ENCODE results near the gene ZNF618.

The ZNF618 gene

DNA sequence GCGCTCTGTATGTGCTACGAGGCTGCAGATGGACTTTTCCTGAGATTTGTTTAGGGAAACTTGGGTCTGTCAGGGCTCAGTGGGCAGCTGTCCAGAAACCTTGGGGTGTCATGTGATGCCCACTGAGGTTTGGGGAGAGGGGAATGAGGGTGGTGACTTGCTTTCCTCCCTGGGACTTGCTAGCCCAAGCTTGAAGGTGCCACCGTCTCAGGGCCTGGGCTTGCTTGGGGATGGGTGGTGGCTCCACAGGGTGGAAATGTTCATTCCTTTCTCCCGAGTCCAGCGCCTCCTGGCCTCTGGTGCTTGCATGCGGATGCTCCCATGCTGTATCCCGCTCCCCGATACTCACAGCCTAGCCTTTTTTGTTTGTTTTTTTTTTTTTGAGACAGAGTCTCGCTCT is 33.3 kb downstream of the ZNF618 start:
- no peak overlapping the region for H3K4me3 ChIP-seq (ENCODE audit: control insufficient read depth in 1 of 7, extremely low read depth in 1 of 7, insufficient read depth in 4 of 7, low read depth in 2 of 7, low read length in 6 of 7)
- H3K9me3 ChIP-seq (ENCODE audit: control extremely low read depth in 1 of 5, control insufficient read depth in 4 of 5, insufficient read depth in 2 of 5, low read depth in 1 of 5, low read length in 4 of 5): peaks cover 0 to 4% (median 2%) of the 10 kb centered on the region in 5 experiments
- no peak overlapping the region for H3K27ac ChIP-seq (ENCODE audit: insufficient read depth in 1 of 2, low read depth in 1 of 2, low read length in 2 of 2, poor library complexity in 1 of 2, severe bottlenecking in 2 of 2)
- no peaks in the 10 kb centered on the region for H3K36me3 ChIP-seq (ENCODE audit: control insufficient read depth in 4 of 4, insufficient read depth in 4 of 4, low read length in 3 of 4)
- ChIA-PET CTCF (no interaction called here), POLR2A (interaction anchor here (0.6 kb wide), 1 partner anchor 10 kb away, joined by 3 read pairs; no protein-coding TSS in a partner anchor)
- no peak for DNase-seq
- H3K27me3 ChIP-seq (replicated peaks in 2 of 5; ENCODE audit: control insufficient read depth in 4 of 5, insufficient read depth in 5 of 5, low read length in 4 of 5): no peaks in the 10 kb centered on the region
- H3K4me1 ChIP-seq (ENCODE audit: control extremely low read depth in 1 of 4, control insufficient read depth in 4 of 4, insufficient read depth in 4 of 4, low read length in 3 of 4): no peaks in the 10 kb centered on the region
- WGBS (ENCODE audit: insufficient coverage): 91% methylated on average over 7 of the region's 9 CpGs

DNA sequence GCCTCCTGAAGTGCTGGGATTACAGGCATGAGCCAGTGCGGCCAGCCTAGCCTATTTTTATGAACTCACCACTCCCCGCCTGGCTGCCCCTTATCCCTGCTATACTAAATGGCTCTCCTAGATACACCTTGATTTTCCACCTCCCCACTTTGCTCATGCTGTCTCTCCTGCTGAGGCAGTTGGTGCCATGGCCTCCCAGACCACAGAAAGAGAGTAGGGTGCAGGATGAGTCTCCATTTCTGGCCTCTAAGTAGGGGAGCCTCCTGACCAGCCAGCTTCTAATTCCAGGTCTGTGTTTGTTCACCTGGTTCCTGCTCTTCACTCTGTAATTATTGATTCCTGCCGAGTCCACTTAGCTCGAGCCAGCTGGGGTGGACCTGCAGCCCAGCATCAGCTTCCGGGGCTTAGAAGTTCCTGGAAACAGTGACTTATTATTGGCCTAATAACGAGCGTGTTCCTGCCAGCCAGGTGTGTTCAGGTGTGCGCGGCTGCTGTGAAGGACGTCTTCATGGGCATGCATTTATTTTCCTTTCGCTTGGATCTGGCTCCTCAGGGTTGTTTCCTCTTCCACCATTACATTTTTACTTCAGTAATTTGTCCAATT is 34.0 kb downstream of the ZNF618 start:
- H3K4me3 ChIP-seq (ENCODE audit: control insufficient read depth in 1 of 7, extremely low read depth in 1 of 7, insufficient read depth in 4 of 7, low read depth in 2 of 7, low read length in 6 of 7): no peak overlapping the region
- CTCF ChIA-PET: no interaction called here
- no peak overlapping the region for H3K27ac ChIP-seq (ENCODE audit: insufficient read depth in 1 of 2, low read depth in 1 of 2, low read length in 2 of 2, poor library complexity in 1 of 2, severe bottlenecking in 2 of 2)
- no peaks in the 10 kb centered on the region for H3K36me3 ChIP-seq (ENCODE audit: control insufficient read depth in 4 of 4, insufficient read depth in 4 of 4, low read length in 3 of 4)
- H3K4me1 ChIP-seq (ENCODE audit: control extremely low read depth in 1 of 4, control insufficient read depth in 4 of 4, insufficient read depth in 4 of 4, low read length in 3 of 4): no peaks in the 10 kb centered on the region
- H3K9me3 ChIP-seq (ENCODE audit: control extremely low read depth in 1 of 5, control insufficient read depth in 4 of 5, insufficient read depth in 2 of 5, low read depth in 1 of 5, low read length in 4 of 5): no peaks in the 10 kb centered on the region
- WGBS (ENCODE audit: insufficient coverage): 97% methylated on average over 11 of the region's 11 CpGs
- POLR2A ChIA-PET: no interaction called here
- no peaks in the 10 kb centered on the region for H3K27me3 ChIP-seq (replicated peaks in 2 of 5; ENCODE audit: control insufficient read depth in 4 of 5, insufficient read depth in 5 of 5, low read length in 4 of 5)
- DNase-seq: no peak

DNA sequence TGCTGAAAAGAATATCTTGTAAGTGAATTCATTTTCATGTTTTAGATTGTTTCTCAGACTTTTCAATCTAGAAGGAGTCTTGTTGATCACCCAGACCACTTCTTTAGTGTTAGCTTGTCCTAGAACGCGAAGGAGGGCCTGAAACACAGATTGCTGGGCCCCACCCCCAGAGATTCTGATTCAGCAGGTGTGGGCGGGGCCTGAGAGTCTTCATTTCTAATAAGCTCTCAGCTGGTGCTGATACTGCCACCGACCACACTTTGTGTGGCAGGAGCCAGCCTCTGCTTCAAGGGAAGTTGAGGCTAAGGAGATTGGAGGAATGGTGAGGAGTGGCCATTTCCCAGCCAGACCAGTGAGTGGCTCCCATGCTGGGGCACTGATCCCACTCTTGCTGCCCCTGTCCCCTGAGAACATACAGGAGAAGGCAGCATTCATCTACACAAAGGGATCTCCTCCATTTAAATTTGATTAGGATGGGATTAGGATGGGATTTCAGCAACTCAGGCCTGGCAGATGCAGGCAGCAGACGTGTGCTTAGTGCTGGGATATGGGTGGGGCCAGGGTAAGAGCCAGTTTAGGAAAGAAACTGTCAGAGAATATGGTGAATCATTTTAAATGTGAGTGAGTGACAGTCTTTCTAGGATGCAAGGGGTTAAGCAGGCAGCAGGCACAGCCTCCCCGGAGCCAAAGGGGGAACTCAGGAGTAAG is 35.9 kb downstream of the ZNF618 start:
- DNase-seq: no peak
- H3K4me3 ChIP-seq (ENCODE audit: control insufficient read depth in 1 of 7, extremely low read depth in 1 of 7, insufficient read depth in 4 of 7, low read depth in 2 of 7, low read length in 6 of 7): no peak overlapping the region
- ChIA-PET CTCF (no interaction called here), POLR2A (no interaction called here)
- H3K36me3 ChIP-seq (ENCODE audit: control insufficient read depth in 4 of 4, insufficient read depth in 4 of 4, low read length in 3 of 4): peaks cover 0 to 7% (median 4%) of the 10 kb centered on the region in 4 experiments
- H3K27me3 ChIP-seq (replicated peaks in 2 of 5; ENCODE audit: control insufficient read depth in 4 of 5, insufficient read depth in 5 of 5, low read length in 4 of 5): no peaks in the 10 kb centered on the region
- 99% methylated on average over 5 of the region's 6 CpGs for WGBS (ENCODE audit: insufficient coverage)
- no peaks in the 10 kb centered on the region for H3K9me3 ChIP-seq (ENCODE audit: control extremely low read depth in 1 of 5, control insufficient read depth in 4 of 5, insufficient read depth in 2 of 5, low read depth in 1 of 5, low read length in 4 of 5)
- no peaks in the 10 kb centered on the region for H3K4me1 ChIP-seq (ENCODE audit: control extremely low read depth in 1 of 4, control insufficient read depth in 4 of 4, insufficient read depth in 4 of 4, low read length in 3 of 4)
- no peak overlapping the region for H3K27ac ChIP-seq (ENCODE audit: insufficient read depth in 1 of 2, low read depth in 1 of 2, low read length in 2 of 2, poor library complexity in 1 of 2, severe bottlenecking in 2 of 2)

DNA sequence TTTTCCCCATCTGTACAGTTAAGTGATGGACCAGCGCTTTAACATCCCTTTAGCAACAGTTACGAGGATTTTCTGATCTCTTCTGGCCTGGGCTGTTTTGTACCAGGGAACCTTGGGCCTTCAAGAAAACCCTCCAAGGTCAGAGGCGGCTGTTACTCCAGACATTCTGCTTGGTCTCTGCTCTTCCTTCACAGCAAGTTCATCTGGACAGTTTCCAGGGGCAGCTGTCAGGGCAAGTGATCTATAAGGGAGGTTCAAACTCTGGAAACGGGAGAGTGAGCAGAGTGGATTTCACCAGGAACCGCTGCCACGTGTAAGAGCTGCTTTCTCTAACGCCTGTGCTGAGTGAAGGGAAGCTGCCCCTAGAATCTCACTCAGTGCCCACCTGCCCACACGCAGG is 36.7 kb downstream of the ZNF618 start:
- no peaks in the 10 kb centered on the region for H3K27me3 ChIP-seq (replicated peaks in 2 of 5; ENCODE audit: control insufficient read depth in 4 of 5, insufficient read depth in 5 of 5, low read length in 4 of 5)
- POLR2A ChIA-PET: no interaction called here
- no peak overlapping the region for H3K27ac ChIP-seq (ENCODE audit: insufficient read depth in 1 of 2, low read depth in 1 of 2, low read length in 2 of 2, poor library complexity in 1 of 2, severe bottlenecking in 2 of 2)
- CTCF ChIA-PET: interaction anchor here (1.7 kb wide), 1 partner anchor 9 kb away, joined by 3 read pairs; no protein-coding TSS in a partner anchor
- no peaks in the 10 kb centered on the region for H3K4me1 ChIP-seq (ENCODE audit: control extremely low read depth in 1 of 4, control insufficient read depth in 4 of 4, insufficient read depth in 4 of 4, low read length in 3 of 4)
- no peak for DNase-seq
- H3K9me3 ChIP-seq (ENCODE audit: control extremely low read depth in 1 of 5, control insufficient read depth in 4 of 5, insufficient read depth in 2 of 5, low read depth in 1 of 5, low read length in 4 of 5): no peaks in the 10 kb centered on the region
- peaks cover 0 to 7% (median 4%) of the 10 kb centered on the region in 4 experiments for H3K36me3 ChIP-seq (ENCODE audit: control insufficient read depth in 4 of 4, insufficient read depth in 4 of 4, low read length in 3 of 4)
- no peak overlapping the region for H3K4me3 ChIP-seq (ENCODE audit: control insufficient read depth in 1 of 7, extremely low read depth in 1 of 7, insufficient read depth in 4 of 7, low read depth in 2 of 7, low read length in 6 of 7)
- 100% methylated on average over 3 of the region's 8 CpGs for WGBS (ENCODE audit: insufficient coverage)

DNA sequence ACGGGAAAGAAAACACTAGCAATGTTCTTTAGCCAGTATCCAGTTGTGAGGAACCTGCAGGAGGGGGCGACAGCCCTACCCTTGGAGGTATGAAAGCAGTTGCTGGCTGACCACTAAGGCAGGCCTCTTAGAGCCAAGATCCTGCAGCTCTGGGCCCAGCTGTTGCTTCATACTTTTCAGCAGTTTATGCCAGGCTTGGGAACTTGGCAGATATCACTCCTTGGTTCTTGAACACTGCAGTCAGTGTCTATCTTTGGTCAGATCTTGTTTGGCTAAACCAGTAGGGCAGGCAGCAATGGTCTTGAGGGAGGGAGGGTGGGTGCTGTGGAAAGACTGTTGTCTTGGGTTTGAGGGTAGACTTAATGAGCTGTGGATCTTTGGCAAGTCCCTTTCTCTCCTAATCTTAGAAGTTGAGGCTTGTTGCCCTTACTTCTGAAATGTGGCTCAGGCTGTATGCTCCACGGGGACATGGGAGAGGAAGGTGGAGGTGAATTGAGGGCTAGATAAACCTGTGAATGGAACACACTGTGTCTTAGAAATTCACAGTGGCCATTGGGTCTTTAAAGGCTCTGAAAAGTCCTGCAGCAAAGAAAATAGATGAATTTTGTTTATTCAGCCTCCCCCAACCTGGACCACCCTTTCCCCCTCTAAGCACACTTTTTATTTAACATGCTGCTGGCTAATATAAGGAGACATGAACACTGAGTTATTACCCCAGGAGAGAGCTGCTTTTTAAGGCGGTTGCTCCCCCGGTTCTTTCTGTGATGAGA is 37.5 kb downstream of the ZNF618 start:
- Histone ChIP-seq H3K27me3 (replicated peaks in 2 of 5; ENCODE audit: control insufficient read depth in 4 of 5, insufficient read depth in 5 of 5, low read length in 4 of 5) (no peaks in the 10 kb centered on the region), H3K4me3 (ENCODE audit: control insufficient read depth in 1 of 7, extremely low read depth in 1 of 7, insufficient read depth in 4 of 7, low read depth in 2 of 7, low read length in 6 of 7) (no peak overlapping the region), H3K9me3 (ENCODE audit: control extremely low read depth in 1 of 5, control insufficient read depth in 4 of 5, insufficient read depth in 2 of 5, low read depth in 1 of 5, low read length in 4 of 5) (no peaks in the 10 kb centered on the region), H3K36me3 (ENCODE audit: control insufficient read depth in 4 of 4, insufficient read depth in 4 of 4, low read length in 3 of 4) (peaks cover 0 to 7% (median 4%) of the 10 kb centered on the region in 4 experiments), H3K4me1 (ENCODE audit: control extremely low read depth in 1 of 4, control insufficient read depth in 4 of 4, insufficient read depth in 4 of 4, low read length in 3 of 4) (no peaks in the 10 kb centered on the region), H3K27ac (ENCODE audit: insufficient read depth in 1 of 2, low read depth in 1 of 2, low read length in 2 of 2, poor library complexity in 1 of 2, severe bottlenecking in 2 of 2) (no peak overlapping the region)
- 98% methylated on average over 5 of the region's 5 CpGs for WGBS (ENCODE audit: insufficient coverage)
- ChIA-PET POLR2A (interaction anchor here (0.5 kb wide), 1 partner anchor 113 kb away, joined by 4 read pairs; no protein-coding TSS in a partner anchor), CTCF (interaction anchor here (1.7 kb wide), 1 partner anchor 8 kb away, joined by 3 read pairs; no protein-coding TSS in a partner anchor)
- no peak for DNase-seq

DNA sequence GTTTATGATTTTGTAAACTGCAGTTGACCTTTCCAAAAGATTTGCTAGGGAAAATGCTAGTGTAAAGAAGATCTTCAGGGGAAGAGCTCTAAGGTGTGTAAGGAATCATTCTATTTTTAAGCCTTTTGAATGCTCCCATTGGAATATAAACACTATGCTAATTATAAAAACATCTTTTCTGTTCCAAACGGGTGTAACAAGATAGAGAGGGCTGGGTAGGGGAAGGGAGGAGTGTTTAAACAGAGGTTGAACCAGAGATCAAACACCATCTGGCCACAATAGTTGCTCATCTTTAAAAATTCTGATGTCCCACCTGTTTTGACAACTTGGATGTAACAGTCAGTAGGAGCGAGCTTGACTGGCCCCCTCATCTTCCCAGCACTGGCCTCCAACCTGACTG is 38.4 kb downstream of the ZNF618 start:
- no peak overlapping the region for H3K4me3 ChIP-seq (ENCODE audit: control insufficient read depth in 1 of 7, extremely low read depth in 1 of 7, insufficient read depth in 4 of 7, low read depth in 2 of 7, low read length in 6 of 7)
- no peaks in the 10 kb centered on the region for H3K9me3 ChIP-seq (ENCODE audit: control extremely low read depth in 1 of 5, control insufficient read depth in 4 of 5, insufficient read depth in 2 of 5, low read depth in 1 of 5, low read length in 4 of 5)
- H3K27ac ChIP-seq (ENCODE audit: insufficient read depth in 1 of 2, low read depth in 1 of 2, low read length in 2 of 2, poor library complexity in 1 of 2, severe bottlenecking in 2 of 2): no peak overlapping the region
- H3K27me3 ChIP-seq (replicated peaks in 2 of 5; ENCODE audit: control insufficient read depth in 4 of 5, insufficient read depth in 5 of 5, low read length in 4 of 5): no peaks in the 10 kb centered on the region
- ChIA-PET CTCF (no interaction called here), POLR2A (interaction anchor here (0.5 kb wide), 1 partner anchor 113 kb away, joined by 4 read pairs; no protein-coding TSS in a partner anchor)
- DNase-seq: no peak
- no peaks in the 10 kb centered on the region for H3K4me1 ChIP-seq (ENCODE audit: control extremely low read depth in 1 of 4, control insufficient read depth in 4 of 4, insufficient read depth in 4 of 4, low read length in 3 of 4)
- H3K36me3 ChIP-seq (ENCODE audit: control insufficient read depth in 4 of 4, insufficient read depth in 4 of 4, low read length in 3 of 4): peaks cover 0 to 7% (median 4%) of the 10 kb centered on the region in 4 experiments
- 100% methylated on average over 1 of the region's 2 CpGs for WGBS (ENCODE audit: insufficient coverage)
